ENCODE measurements around the gene SENP5.

- TF ChIP-seq CTCF (IDR thresholded peaks at IDR 0.05; ENCODE audit: poor library complexity) (no peak), EZH2phosphoT487 (IDR thresholded peaks at IDR 0.05; ENCODE audit: low read depth, severe bottlenecking, unreplicated experiment) (no peak)
Measured at GRCh38 chr3:196931828-196932587, 64.3 kb downstream of the SENP5 start.
